BE2C (cell line): ENCODE data around the gene CEACAM18. TPM values are rescaled to one million over a fixed set of nuclear protein-coding genes. Genes with fewer than 3 reads are reported as not detected.

Experiments
- DNase-seq: peaks from one replicate; pipeline ENCODE4 v3.0.0-alpha.2; 2020
- H3K27me3 ChIP-seq: fragments of 250-450 bp; sonication (Bioruptor Pico); 2 replicates; pipeline ENCODE4 v1.5.1; 2020; ENCODE audit warnings: mild to moderate bottlenecking
- H3K36me3 ChIP-seq: fragments of 250-450 bp; sonication (Bioruptor Pico); 2 replicates; pipeline ENCODE4 v1.5.1; 2020; ENCODE audit warnings: mild to moderate bottlenecking
- H3K4me1 ChIP-seq: fragments of 250-450 bp; sonication (Bioruptor Pico); 2 replicates; pipeline ENCODE4 v1.5.1; 2020
- H3K4me3 ChIP-seq: 2 replicates; pipeline ENCODE4 v1.5.1; 2011; ENCODE audit warnings: low read depth, low read length
- H3K9me3 ChIP-seq: fragments of 250-450 bp; sonication (Bioruptor Pico); 2 replicates; pipeline ENCODE4 v1.5.1; 2020
- polyA plus RNA-seq: library from polyadenylated mRNA; unstranded; fragments of >200 nt; gene quantifications from one replicate; pipeline ENCODE4 v1.2.1, GENCODE V29; 2012; ENCODE audit warnings: low read depth, missing spikeins; ENCODE audit not compliant: insufficient read length, insufficient read depth
- TF ChIP-seq, protein P1 (sequence below): IDR thresholded peaks from 2 replicates; pipeline ENCODE4 v1.5.1; 2012; ENCODE audit warnings: mild to moderate bottlenecking, low read depth, low read length

Gene CEACAM18
- polyA plus RNA-seq = not detected

- Histone ChIP-seq H3K36me3 (no peaks in the 10 kb centered on the region), H3K4me3 (no peak within 1 kb of the TSS), H3K9me3 (no peaks in the 10 kb centered on the region), H3K27me3 (no peaks in the 10 kb centered on the region), H3K4me1 (no peaks in the 10 kb centered on the region)
- no peak for DNase-seq
- TF ChIP-seq, protein P1, sequence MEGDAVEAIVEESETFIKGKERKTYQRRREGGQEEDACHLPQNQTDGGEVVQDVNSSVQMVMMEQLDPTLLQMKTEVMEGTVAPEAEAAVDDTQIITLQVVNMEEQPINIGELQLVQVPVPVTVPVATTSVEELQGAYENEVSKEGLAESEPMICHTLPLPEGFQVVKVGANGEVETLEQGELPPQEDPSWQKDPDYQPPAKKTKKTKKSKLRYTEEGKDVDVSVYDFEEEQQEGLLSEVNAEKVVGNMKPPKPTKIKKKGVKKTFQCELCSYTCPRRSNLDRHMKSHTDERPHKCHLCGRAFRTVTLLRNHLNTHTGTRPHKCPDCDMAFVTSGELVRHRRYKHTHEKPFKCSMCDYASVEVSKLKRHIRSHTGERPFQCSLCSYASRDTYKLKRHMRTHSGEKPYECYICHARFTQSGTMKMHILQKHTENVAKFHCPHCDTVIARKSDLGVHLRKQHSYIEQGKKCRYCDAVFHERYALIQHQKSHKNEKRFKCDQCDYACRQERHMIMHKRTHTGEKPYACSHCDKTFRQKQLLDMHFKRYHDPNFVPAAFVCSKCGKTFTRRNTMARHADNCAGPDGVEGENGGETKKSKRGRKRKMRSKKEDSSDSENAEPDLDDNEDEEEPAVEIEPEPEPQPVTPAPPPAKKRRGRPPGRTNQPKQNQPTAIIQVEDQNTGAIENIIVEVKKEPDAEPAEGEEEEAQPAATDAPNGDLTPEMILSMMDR = no peak
Observed at GRCh38 chr19:51478381-51479234, at the start of gene CEACAM18. CEACAM18 (plus strand) TSS chr19:51478539.

- TF ChIP-seq, protein P1 = no peak
Observed at GRCh38 chr19:51430221-51430620, 48.1 kb upstream of the CEACAM18 start.

DNA sequence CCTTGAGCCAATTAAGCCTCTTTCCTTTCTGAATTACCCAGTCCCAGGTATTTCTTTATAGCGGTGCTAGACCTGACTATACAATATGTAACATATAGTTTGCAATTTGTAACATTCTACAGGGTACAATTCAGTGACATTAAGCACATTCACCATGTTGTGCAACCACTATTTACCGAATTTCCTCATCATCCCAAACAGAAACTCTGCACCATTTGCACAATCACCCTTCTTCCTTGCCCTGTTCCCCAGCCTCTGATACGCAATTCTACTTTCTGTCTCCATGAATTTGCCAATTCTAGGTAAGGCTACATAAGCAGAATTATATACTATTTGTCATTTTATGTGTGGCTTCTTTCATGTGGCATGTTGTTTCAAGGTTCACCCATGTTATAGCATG is 47.2 kb upstream of the CEACAM18 start:
- H3K27me3 ChIP-seq = peaks cover 31% of the 10 kb centered on the region
- H3K4me1 ChIP-seq = no peaks in the 10 kb centered on the region
- DNase-seq = no peak
- H3K4me3 ChIP-seq = no peak overlapping the region
- H3K9me3 ChIP-seq = no peaks in the 10 kb centered on the region
- H3K36me3 ChIP-seq = no peaks in the 10 kb centered on the region
- TF ChIP-seq, protein P1 = no peak

More at GRCh38 chr19:51430221-51430620, 48.1 kb upstream of the CEACAM18 start:
- Histone ChIP-seq H3K4me1 (no peaks in the 10 kb centered on the region), H3K9me3 (no peaks in the 10 kb centered on the region), H3K27me3 (peaks cover 30% of the 10 kb centered on the region), H3K4me3 (no peak overlapping the region), H3K36me3 (no peaks in the 10 kb centered on the region)
- DNase-seq = no peak

GRCh38 chr19:51433043-51433442 is 45.3 kb upstream of the CEACAM18 start:
- no peak for DNase-seq
- Histone ChIP-seq H3K9me3 (no peaks in the 10 kb centered on the region), H3K4me3 (no peak overlapping the region), H3K36me3 (no peaks in the 10 kb centered on the region), H3K27me3 (peaks cover 36% of the 10 kb centered on the region), H3K4me1 (no peaks in the 10 kb centered on the region)
- TF ChIP-seq, protein P1 = no peak

DNA sequence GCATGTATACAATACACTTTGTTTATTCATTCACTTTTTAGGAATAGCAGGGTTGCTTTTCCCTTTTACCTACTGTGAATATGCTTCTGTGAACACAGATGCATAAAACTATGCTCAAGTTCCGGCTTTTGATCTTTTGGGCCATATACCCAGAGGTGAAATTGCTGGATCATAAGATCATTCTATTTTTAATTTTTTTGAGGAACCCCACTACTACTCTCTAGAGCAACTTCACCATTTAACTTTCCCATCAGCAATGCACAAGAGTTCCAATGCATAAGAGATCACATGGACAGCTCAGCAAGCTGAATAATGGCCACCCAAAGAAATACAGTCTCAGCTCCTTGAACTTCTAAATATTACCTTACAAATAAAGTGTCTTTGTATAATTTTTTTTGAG is 43.9 kb upstream of the CEACAM18 start:
- Histone ChIP-seq H3K4me3 (no peak overlapping the region), H3K27me3 (peaks cover 26% of the 10 kb centered on the region), H3K36me3 (no peaks in the 10 kb centered on the region), H3K4me1 (no peaks in the 10 kb centered on the region), H3K9me3 (no peaks in the 10 kb centered on the region)
- TF ChIP-seq, protein P1 = no peak
- no peak for DNase-seq

DNA sequence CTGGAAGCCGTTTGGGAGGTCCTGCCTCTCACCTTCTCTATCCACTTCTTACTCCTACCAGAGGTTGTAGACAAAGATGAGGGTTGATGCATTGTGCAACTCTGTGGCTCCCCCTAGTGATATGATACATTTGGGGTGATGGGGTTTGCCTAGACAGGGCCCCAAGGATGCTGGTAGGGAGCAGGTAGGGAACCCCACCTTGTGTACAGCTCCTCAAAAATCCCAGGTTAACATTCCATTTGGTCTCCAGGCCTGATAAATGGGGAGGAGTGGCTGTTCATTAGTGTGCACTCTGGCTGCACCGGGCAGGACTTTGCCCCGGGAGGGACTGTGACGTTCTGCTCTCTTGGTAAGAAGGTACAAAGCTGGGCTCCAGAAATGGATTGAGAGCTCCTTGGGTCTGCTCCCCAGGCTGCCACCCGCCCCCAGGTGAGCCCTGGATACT is 39.3 kb upstream of the CEACAM18 start:
- DNase-seq = no peak
- TF ChIP-seq, protein P1 = peak; percentile 45

More for the DNA sequence above, 39.3 kb upstream of the CEACAM18 start:
- no peaks in the 10 kb centered on the region for H3K4me1 ChIP-seq
- no peaks in the 10 kb centered on the region for H3K36me3 ChIP-seq
- no peaks in the 10 kb centered on the region for H3K9me3 ChIP-seq
- H3K27me3 ChIP-seq = peaks cover 31% of the 10 kb centered on the region
- no peak overlapping the region for H3K4me3 ChIP-seq
